ENCODE data around the gene SIVA1. TPM values are rescaled to one million over a fixed set of nuclear protein-coding genes. Genes with fewer than 3 reads are reported as not detected.

SIVA1 gene
- total RNA-seq, 1 donor = 62.2 TPM

GRCh38 chr14:104705340-104706047 lies 47.5 kb upstream of the SIVA1 start:
- Histone ChIP-seq H3K27me3 (ENCODE audit: insufficient read depth, low read length) (no peaks in the 10 kb centered on the region), H3K9me3 (ENCODE audit: low read depth, low read length) (no peaks in the 10 kb centered on the region), H3K4me1 (ENCODE audit: insufficient read depth, low read length) (peaks cover 3% of the 10 kb centered on the region), H3K79me2 (ENCODE audit: insufficient read depth, low read length) (peaks cover 18% of the 10 kb centered on the region), H3K27ac (ENCODE audit: low read depth, low read length) (no peak overlapping the region), H3K4me2 (ENCODE audit: insufficient read depth, low read length) (no peak overlapping the region), H3K4me3 (ENCODE audit: insufficient read depth, low read length) (no peak overlapping the region), H4K20me1 (ENCODE audit: insufficient read depth, low read length) (peaks cover 51% of the 10 kb centered on the region), H3K36me3 (ENCODE audit: insufficient read depth, low read length) (peaks cover 41% of the 10 kb centered on the region), H2AFZ (ENCODE audit: low read length) (no peak overlapping the region)
- no peak for TF ChIP-seq CTCF (IDR thresholded peaks at IDR 0.05; ENCODE audit: extremely low read depth, low read depth, low read length)
- no peak for DNase-seq (ENCODE audit: insufficient read length, low spot score, missing footprints)

GRCh38 chr14:104706733-104707607 lies 46.0 kb upstream of the SIVA1 start:
- H3K27me3 ChIP-seq (ENCODE audit: insufficient read depth, low read length) = no peaks in the 10 kb centered on the region
- DNase-seq (ENCODE audit: insufficient read length, low spot score, missing footprints) = no peak
- H3K4me3 ChIP-seq (ENCODE audit: insufficient read depth, low read length) = no peak overlapping the region
- H3K36me3 ChIP-seq (ENCODE audit: insufficient read depth, low read length) = peaks cover 53% of the 10 kb centered on the region
- H3K9me3 ChIP-seq (ENCODE audit: low read depth, low read length) = no peaks in the 10 kb centered on the region
- TF ChIP-seq CTCF (IDR thresholded peaks at IDR 0.05; ENCODE audit: extremely low read depth, low read depth, low read length) = no peak
- peaks cover 3% of the 10 kb centered on the region for H3K79me2 ChIP-seq (ENCODE audit: insufficient read depth, low read length)
- no peak overlapping the region for H2AFZ ChIP-seq (ENCODE audit: low read length)
- peaks cover 3% of the 10 kb centered on the region for H3K4me1 ChIP-seq (ENCODE audit: insufficient read depth, low read length)
- no peak overlapping the region for H3K27ac ChIP-seq (ENCODE audit: low read depth, low read length)
- H4K20me1 ChIP-seq (ENCODE audit: insufficient read depth, low read length) = peaks cover 41% of the 10 kb centered on the region
- H3K4me2 ChIP-seq (ENCODE audit: insufficient read depth, low read length) = no peak overlapping the region

- Histone ChIP-seq H3K4me1 (ENCODE audit: insufficient read depth, low read length) (peaks cover 3% of the 10 kb centered on the region), H3K4me3 (ENCODE audit: insufficient read depth, low read length) (no peak overlapping the region), H3K27ac (ENCODE audit: low read depth, low read length) (no peak overlapping the region), H3K9me3 (ENCODE audit: low read depth, low read length) (no peaks in the 10 kb centered on the region), H4K20me1 (ENCODE audit: insufficient read depth, low read length) (peaks cover 35% of the 10 kb centered on the region), H3K27me3 (ENCODE audit: insufficient read depth, low read length) (no peaks in the 10 kb centered on the region), H3K36me3 (ENCODE audit: insufficient read depth, low read length) (peaks cover 62% of the 10 kb centered on the region), H3K4me2 (ENCODE audit: insufficient read depth, low read length) (no peak overlapping the region), H2AFZ (ENCODE audit: low read length) (no peak overlapping the region), H3K79me2 (ENCODE audit: insufficient read depth, low read length) (no peaks in the 10 kb centered on the region)
- DNase-seq (ENCODE audit: insufficient read length, low spot score, missing footprints) = no peak
- TF ChIP-seq CTCF (IDR thresholded peaks at IDR 0.05; ENCODE audit: extremely low read depth, low read depth, low read length) = no peak
These were observed 45.0 kb upstream of the SIVA1 start for GRCh38 chr14:104707608-104708595.

Data from osteoblast (primary cell).